Parathyroid adenoma (tissue), 2 donors: Measurements from ENCODE around the gene CCL15.

Experiments used
- H2AFZ ChIP-seq: fragments of 300-600 bp; sonication (generic); one replicate; pipeline ENCODE4 v1.7.0; 2017; ENCODE audit warnings: antibody characterized with exemption, mild to moderate bottlenecking
- H3K27ac ChIP-seq: fragments of 300-600 bp; sonication (generic); one replicate; pipeline ENCODE4 v1.7.0; 2017
- H3K27me3 ChIP-seq: fragments of 300-600 bp; sonication (generic); one replicate; pipeline ENCODE4 v1.7.0; 2017; ENCODE audit warnings: low read length; ENCODE audit not compliant: control insufficient read depth, insufficient read depth
- H3K36me3 ChIP-seq: fragments of 300-600 bp; sonication (generic); one replicate; pipeline ENCODE4 v1.7.0; 2017; ENCODE audit warnings: low read length; ENCODE audit not compliant: control insufficient read depth, insufficient read depth
- H3K4me1 ChIP-seq: fragments of 300-600 bp; sonication (generic); one replicate; pipeline ENCODE4 v1.7.0; 2017; ENCODE audit warnings: control low read depth
- H3K4me2 ChIP-seq: fragments of 300-600 bp; sonication (generic); one replicate; pipeline ENCODE4 v1.7.0; 2017; ENCODE audit warnings: low read length
- H3K4me3 ChIP-seq: fragments of 300-600 bp; sonication (generic); one replicate; pipeline ENCODE4 v1.7.0; 2017; ENCODE audit warnings: low read depth, low read length
- H3K79me2 ChIP-seq: fragments of 300-600 bp; sonication (generic); one replicate; pipeline ENCODE4 v1.7.0; 2017; ENCODE audit warnings: control low read depth
- H3K9ac ChIP-seq: fragments of 300-600 bp; sonication (generic); one replicate; pipeline ENCODE4 v1.7.0; 2017; ENCODE audit warnings: mild to moderate bottlenecking
- H3K9me3 ChIP-seq: fragments of 300-600 bp; sonication (generic); one replicate; pipeline ENCODE4 v1.7.0; 2017; ENCODE audit warnings: low read length; ENCODE audit not compliant: control insufficient read depth
- TF ChIP-seq, protein P1 (sequence below): fragments of 300-600 bp; sonication (generic); IDR thresholded peaks from one replicate; pipeline ENCODE4 v1.7.0; 2017; ENCODE audit warnings: antibody characterized with exemption, mild to moderate bottlenecking
- donor health status: primary hyperparathyroidism.

Gene CCL15

DNA sequence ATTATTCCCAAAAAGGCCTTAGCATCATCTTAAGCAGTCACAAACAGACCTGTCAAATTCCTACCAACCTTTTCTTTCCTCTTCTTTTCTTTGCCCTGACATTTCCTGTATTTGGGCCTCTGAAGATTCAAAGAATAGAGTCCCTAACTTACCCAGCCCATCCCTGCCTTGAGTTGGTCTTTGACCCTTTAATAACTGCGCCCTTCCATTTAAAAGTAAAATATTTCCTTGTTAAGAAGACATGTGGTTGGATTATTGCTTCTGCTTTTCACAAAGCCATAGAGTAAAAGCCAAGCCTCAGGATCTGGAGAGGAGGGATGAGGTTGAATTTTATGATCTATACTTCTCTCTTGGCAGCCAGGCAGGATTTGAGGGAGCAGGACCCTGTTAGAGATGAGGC is 29.6 kb upstream of the CCL15 start:
- Histone ChIP-seq H3K9me3 (no peaks in the 10 kb centered on the region), H3K9ac (no peak overlapping the region), H3K36me3 (no peaks in the 10 kb centered on the region), H3K4me2 (no peak overlapping the region), H2AFZ (no peak overlapping the region), H3K79me2 (no peaks in the 10 kb centered on the region), H3K4me3 (no peak overlapping the region), H3K27ac (no peak overlapping the region), H3K4me1 (no peaks in the 10 kb centered on the region), H3K27me3 (no peaks in the 10 kb centered on the region)
- TF ChIP-seq, protein P1, sequence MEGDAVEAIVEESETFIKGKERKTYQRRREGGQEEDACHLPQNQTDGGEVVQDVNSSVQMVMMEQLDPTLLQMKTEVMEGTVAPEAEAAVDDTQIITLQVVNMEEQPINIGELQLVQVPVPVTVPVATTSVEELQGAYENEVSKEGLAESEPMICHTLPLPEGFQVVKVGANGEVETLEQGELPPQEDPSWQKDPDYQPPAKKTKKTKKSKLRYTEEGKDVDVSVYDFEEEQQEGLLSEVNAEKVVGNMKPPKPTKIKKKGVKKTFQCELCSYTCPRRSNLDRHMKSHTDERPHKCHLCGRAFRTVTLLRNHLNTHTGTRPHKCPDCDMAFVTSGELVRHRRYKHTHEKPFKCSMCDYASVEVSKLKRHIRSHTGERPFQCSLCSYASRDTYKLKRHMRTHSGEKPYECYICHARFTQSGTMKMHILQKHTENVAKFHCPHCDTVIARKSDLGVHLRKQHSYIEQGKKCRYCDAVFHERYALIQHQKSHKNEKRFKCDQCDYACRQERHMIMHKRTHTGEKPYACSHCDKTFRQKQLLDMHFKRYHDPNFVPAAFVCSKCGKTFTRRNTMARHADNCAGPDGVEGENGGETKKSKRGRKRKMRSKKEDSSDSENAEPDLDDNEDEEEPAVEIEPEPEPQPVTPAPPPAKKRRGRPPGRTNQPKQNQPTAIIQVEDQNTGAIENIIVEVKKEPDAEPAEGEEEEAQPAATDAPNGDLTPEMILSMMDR, result no peak

DNA sequence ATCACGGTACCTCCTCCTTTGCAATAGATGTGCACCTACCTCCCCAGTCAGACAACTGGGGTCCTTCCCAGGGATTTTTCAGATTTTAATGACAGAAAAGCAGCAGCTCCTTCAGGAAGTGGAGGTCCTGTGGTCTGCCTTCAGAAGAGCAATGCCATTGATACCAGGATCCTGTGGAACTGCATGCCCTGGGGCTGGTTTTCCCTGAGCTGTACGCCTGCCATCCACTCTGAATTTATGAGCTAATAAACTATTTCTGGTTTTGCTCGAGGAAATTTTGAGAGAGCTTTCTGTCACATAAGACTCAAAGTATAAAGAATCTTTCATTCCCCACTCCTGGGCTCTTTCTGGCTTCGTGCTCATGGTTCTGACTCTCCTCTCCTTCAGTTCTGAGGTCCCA is 26.4 kb upstream of the CCL15 start:
- Histone ChIP-seq H3K27me3 (no peaks in the 10 kb centered on the region), H3K4me3 (no peak overlapping the region), H3K4me2 (no peak overlapping the region), H2AFZ (no peak overlapping the region), H3K79me2 (no peaks in the 10 kb centered on the region), H3K9ac (no peak overlapping the region), H3K36me3 (no peaks in the 10 kb centered on the region), H3K9me3 (no peaks in the 10 kb centered on the region), H3K27ac (no peak overlapping the region), H3K4me1 (no peaks in the 10 kb centered on the region)
- TF ChIP-seq, protein P1, result no peak

DNA sequence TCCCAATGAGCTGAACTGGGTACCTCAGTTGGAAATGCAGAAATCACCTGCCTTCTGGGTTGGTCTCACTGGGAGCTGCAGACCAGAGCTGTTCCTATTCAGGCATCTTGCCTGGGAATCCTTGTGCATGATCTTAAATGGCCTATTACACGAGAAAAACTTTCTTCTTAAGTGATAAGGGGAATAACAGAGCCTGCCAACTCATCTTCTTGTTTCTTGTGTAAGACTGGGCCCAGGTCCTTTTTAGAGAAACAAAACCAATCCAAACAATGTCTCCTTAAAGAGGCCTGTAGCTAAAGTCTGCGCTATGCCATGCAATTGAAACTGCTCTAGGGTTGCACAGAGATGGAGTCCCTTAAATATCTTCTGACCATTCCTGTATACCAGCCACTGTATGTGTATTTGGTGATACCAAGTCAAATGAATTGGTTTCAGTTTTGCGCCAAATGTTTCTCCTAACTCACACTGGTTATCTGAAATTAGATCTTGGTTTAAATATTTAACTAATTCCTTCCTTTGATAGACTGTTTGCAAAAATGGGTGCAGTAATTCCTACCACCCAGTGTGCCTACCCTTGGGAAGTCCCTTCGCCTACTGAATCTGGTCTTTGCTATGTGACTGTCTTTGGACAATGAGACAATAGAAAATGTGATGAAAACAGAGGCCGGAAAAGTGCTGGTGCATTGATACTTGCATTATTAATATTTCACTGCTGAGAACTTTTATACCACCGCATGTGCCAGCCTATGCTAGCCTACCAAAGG is 22.9 kb upstream of the CCL15 start:
- Histone ChIP-seq H3K4me3 (no peak overlapping the region), H2AFZ (no peak overlapping the region), H3K27me3 (no peaks in the 10 kb centered on the region), H3K27ac (no peak overlapping the region), H3K79me2 (no peaks in the 10 kb centered on the region), H3K9ac (no peak overlapping the region), H3K4me1 (no peaks in the 10 kb centered on the region), H3K9me3 (no peaks in the 10 kb centered on the region), H3K4me2 (no peak overlapping the region), H3K36me3 (no peaks in the 10 kb centered on the region)
- TF ChIP-seq, protein P1, result no peak

DNA sequence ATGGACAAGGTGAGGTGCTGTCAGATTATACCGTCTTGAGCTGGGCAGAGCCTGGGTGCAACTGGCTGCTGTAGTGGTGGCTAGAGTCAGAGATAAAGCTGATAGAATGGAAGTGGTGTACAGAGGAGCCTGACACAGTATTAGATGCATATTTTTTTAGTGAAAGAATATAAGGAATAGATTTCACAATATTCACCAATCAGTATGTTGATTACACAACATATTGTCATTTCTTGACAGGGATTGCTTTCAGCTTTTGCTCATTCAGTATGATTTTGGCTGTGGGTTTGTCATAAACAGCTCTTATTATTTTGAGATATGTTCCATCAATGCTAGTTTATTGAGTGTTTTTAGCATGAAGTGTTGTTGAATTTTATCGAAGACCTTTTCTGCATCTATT is 18.1 kb upstream of the CCL15 start:
- no peak overlapping the region for H2AFZ ChIP-seq
- H3K4me3 ChIP-seq, result no peak overlapping the region
- no peaks in the 10 kb centered on the region for H3K79me2 ChIP-seq
- H3K9ac ChIP-seq, result no peak overlapping the region
- no peaks in the 10 kb centered on the region for H3K27me3 ChIP-seq
- H3K9me3 ChIP-seq, result no peaks in the 10 kb centered on the region
- H3K4me1 ChIP-seq, result no peaks in the 10 kb centered on the region
- no peak overlapping the region for H3K4me2 ChIP-seq
- H3K27ac ChIP-seq, result no peak overlapping the region
- TF ChIP-seq, protein P1, result no peak
- no peaks in the 10 kb centered on the region for H3K36me3 ChIP-seq

DNA sequence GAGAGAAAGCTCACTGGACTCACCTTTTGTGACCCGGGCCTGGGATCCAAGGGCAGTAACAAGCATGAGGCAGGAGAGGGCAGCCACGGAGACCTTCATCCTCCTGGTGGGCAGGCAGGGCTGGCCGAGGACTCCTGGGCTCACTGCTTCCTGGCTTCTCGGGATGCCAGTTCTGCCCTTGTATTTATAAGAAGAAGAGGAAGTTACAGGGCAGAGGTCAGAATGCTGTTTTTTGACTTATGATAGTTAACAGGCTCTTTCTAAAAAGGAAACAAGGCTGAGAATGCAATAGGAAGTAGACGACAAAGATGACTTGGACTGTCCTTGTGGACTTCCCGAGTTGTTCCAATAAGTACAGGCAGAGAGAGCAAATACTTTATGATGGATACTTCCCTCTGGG is 16.4 kb upstream of the CCL15 start, which contains the start of gene CCL23:
Gene CCL23, minus strand, starts transcription at position 174 of the 400 bp plus-strand sequence. Its CDS starts 75 bp downstream, at position 99.
- TF ChIP-seq, protein P1, result no peak
- H3K27ac ChIP-seq, result no peak within 1 kb of the TSS

More for the DNA sequence above, 16.4 kb upstream of the CCL15 start, which contains the start of gene CCL23:
- H3K4me1 ChIP-seq, result no peaks in the 10 kb centered on the region
- no peak within 1 kb of the TSS for H3K9ac ChIP-seq
- no peak within 1 kb of the TSS for H2AFZ ChIP-seq
- no peaks in the 10 kb centered on the region for H3K79me2 ChIP-seq
- H3K9me3 ChIP-seq, result no peaks in the 10 kb centered on the region
- no peak within 1 kb of the TSS for H3K4me2 ChIP-seq
- H3K27me3 ChIP-seq, result no peaks in the 10 kb centered on the region
- no peaks in the 10 kb centered on the region for H3K36me3 ChIP-seq
- no peak within 1 kb of the TSS for H3K4me3 ChIP-seq
